Osteoblast (primary cell): ENCODE measurements around the gene ZBTB24. TPM values are rescaled to one million over a fixed set of nuclear protein-coding genes. Genes with fewer than 3 reads are reported as not detected.
"Not testable (repeated sequence)": the region's sequence is repeated elsewhere in the genome, so short reads cannot be mapped to it uniquely, and the experiment has no call there.

ENCODE experiments used
- DNase-seq: peaks from one replicate; pipeline ENCODE4 v3.0.0; 2011; ENCODE audit warnings: low spot score, mixed read lengths; ENCODE audit not compliant: insufficient read length; ENCODE audit errors: missing footprints
- H2AFZ ChIP-seq: 2 replicates; pipeline ENCODE4 v1.6.0; 2011; ENCODE audit warnings: mild to moderate bottlenecking, low read length
- H3K27ac ChIP-seq: 2 replicates; pipeline ENCODE4 v1.5.1; 2011; ENCODE audit warnings: mild to moderate bottlenecking, low read depth, low read length, moderate library complexity
- H3K27me3 ChIP-seq: 2 replicates; pipeline ENCODE4 v1.6.0; 2012; ENCODE audit warnings: mild to moderate bottlenecking, control low read depth, inconsistent platforms, low read length, moderate library complexity; ENCODE audit not compliant: insufficient read depth
- H3K36me3 ChIP-seq: 2 replicates; pipeline ENCODE4 v1.5.1; 2011; ENCODE audit warnings: mild to moderate bottlenecking, low read length, control low read depth, moderate library complexity; ENCODE audit not compliant: insufficient read depth
- H3K4me1 ChIP-seq: 2 replicates; pipeline ENCODE4 v1.5.1; 2011; ENCODE audit warnings: mild to moderate bottlenecking, low read length, control low read depth, moderate library complexity; ENCODE audit not compliant: insufficient read depth
- H3K4me2 ChIP-seq: 2 replicates; pipeline ENCODE4 v1.6.0; 2011; ENCODE audit warnings: mild to moderate bottlenecking, low read length; ENCODE audit not compliant: insufficient read depth
- H3K4me3 ChIP-seq: fragments of 200-600 bp; sonication (generic); 3 replicates; pipeline ENCODE4 v1.5.1; 2012; ENCODE audit warnings: mild to moderate bottlenecking, low read length, inconsistent platforms; ENCODE audit not compliant: insufficient read depth
- H3K79me2 ChIP-seq: 2 replicates; pipeline ENCODE4 v1.6.0; 2012; ENCODE audit warnings: mild to moderate bottlenecking, low read length, control low read depth, inconsistent platforms; ENCODE audit not compliant: insufficient read depth
- H3K9me3 ChIP-seq: 2 replicates; pipeline ENCODE4 v1.5.1; 2011; ENCODE audit warnings: low read depth, low read length, control low read depth
- H4K20me1 ChIP-seq: 2 replicates; pipeline ENCODE4 v1.6.0; 2012; ENCODE audit warnings: mild to moderate bottlenecking, low read length, control low read depth; ENCODE audit not compliant: insufficient read depth
- CTCF ChIP-seq: IDR thresholded peaks from 2 replicates; pipeline ENCODE4 v1.5.1; 2011; ENCODE audit warnings: mild to moderate bottlenecking, low read depth, low read length, moderate library complexity; ENCODE audit errors: extremely low read depth
- total RNA-seq: library from RNA; depleted of rRNA; stranded (reverse); fragments of >200 nt; gene quantifications from 2 replicates; pipeline ENCODE4 v1.2.3, GENCODE V29; 2012

Gene ZBTB24
- total RNA-seq, 1 donor, result 8.7 TPM

DNA sequence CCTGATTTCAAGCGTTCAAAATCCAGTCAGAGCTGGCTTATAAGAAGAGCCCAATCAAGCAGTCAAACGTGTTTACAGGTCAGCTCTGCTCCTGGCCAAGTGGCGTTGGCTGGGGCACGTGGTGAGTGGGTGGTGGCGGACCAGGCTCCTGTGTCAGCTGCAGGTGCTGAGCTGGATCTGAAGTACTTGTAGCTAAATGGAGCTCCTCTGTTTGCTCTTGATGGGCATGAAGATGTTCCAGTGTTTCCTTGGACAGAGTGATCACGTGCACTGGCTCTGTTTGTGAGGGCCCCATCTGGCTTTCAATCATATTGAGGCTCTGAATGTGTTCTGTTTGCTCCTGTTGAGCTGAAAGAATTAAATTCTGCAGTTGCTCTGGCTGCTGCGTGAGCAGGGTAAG lies 17.2 kb downstream of the ZBTB24 start:
- Histone ChIP-seq H3K4me3 (no peak overlapping the region), H3K79me2 (no peaks in the 10 kb centered on the region), H4K20me1 (peaks cover 3% of the 10 kb centered on the region), H3K4me1 (no peaks in the 10 kb centered on the region), H3K27ac (no peak overlapping the region), H3K36me3 (peaks cover 39% of the 10 kb centered on the region), H3K9me3 (no peaks in the 10 kb centered on the region), H3K27me3 (no peaks in the 10 kb centered on the region), H2AFZ (no peak overlapping the region), H3K4me2 (no peak overlapping the region)
- DNase-seq, result no peak
- no peak for TF ChIP-seq CTCF

- no peak for DNase-seq
- no peak overlapping the region for H3K27ac ChIP-seq
- TF ChIP-seq CTCF, result no peak
These were observed 21.1 kb downstream of the ZBTB24 start for GRCh38 chr6:109461733-109462526.

GRCh38 chr6:109461205-109461604 lies 21.8 kb downstream of the ZBTB24 start:
- not testable (repeated sequence) for H3K27me3 ChIP-seq, H3K9me3 ChIP-seq, H3K4me2 ChIP-seq, H3K27ac ChIP-seq, H2AFZ ChIP-seq, DNase-seq, H3K4me1 ChIP-seq, H3K79me2 ChIP-seq, H4K20me1 ChIP-seq, H3K4me3 ChIP-seq
- H3K36me3 ChIP-seq, result peaks cover 19% of the 10 kb centered on the region

More at GRCh38 chr6:109461733-109462526, 21.1 kb downstream of the ZBTB24 start:
- Histone ChIP-seq H2AFZ (no peak overlapping the region), H3K27me3 (no peaks in the 10 kb centered on the region), H3K9me3 (no peaks in the 10 kb centered on the region), H3K36me3 (peaks cover 24% of the 10 kb centered on the region), H3K79me2 (no peaks in the 10 kb centered on the region), H3K4me3 (no peak overlapping the region), H3K4me1 (no peaks in the 10 kb centered on the region), H3K4me2 (no peak overlapping the region), H4K20me1 (peaks cover 3% of the 10 kb centered on the region)

DNA sequence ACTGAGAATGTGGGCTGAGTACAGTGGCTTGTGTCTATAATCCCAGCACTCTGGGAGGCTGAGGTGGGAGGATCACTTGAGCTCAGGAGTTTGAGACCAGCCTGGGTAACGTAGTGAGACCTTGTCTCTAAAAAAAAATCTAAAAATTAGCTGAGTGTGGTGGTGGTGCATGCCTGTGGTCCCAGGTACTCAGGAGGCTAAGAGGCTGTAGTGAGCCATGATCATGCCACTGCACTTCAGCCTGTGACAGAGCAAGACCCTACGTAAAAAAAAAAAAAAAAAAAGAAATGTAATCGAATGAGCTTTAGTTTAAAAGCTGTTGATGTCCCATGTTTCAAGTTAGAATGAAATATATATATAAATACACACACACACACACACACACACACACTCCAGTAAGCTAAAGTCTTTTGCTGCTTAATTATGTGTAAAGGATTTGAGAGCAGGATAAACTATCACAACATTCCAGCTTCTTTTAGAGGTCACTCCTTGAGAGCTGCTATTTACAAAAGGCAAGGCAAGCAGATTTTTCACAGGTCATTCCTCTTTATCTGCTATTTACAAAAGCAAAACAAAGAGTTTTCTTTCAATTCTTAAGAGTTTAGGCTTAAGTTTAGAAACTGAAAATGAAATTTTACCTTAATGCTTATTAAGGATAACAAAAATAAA lies 22.7 kb downstream of the ZBTB24 start:
- TF ChIP-seq CTCF, result no peak
- H3K4me2 ChIP-seq, result no peak overlapping the region
- H3K27ac ChIP-seq, result no peak overlapping the region

More for the DNA sequence above, 22.7 kb downstream of the ZBTB24 start:
- no peak overlapping the region for H3K4me3 ChIP-seq
- H3K4me1 ChIP-seq, result peaks cover 4% of the 10 kb centered on the region
- no peak for DNase-seq
- H3K9me3 ChIP-seq, result no peaks in the 10 kb centered on the region
- H3K36me3 ChIP-seq, result peaks cover 10% of the 10 kb centered on the region
- H2AFZ ChIP-seq, result no peak overlapping the region
- H3K79me2 ChIP-seq, result no peaks in the 10 kb centered on the region
- H4K20me1 ChIP-seq, result no peaks in the 10 kb centered on the region
- no peaks in the 10 kb centered on the region for H3K27me3 ChIP-seq
